Osteoblast (primary cell): ENCODE data around the gene GFRA1. TPM values are rescaled to one million over a fixed set of nuclear protein-coding genes. Genes with fewer than 3 reads are reported as not detected.

ENCODE experiments used
- DNase-seq: peaks from one replicate; pipeline ENCODE4 v3.0.0; 2011; ENCODE audit warnings: low spot score, mixed read lengths; ENCODE audit not compliant: insufficient read length; ENCODE audit errors: missing footprints
- H2AFZ ChIP-seq: 2 replicates; pipeline ENCODE4 v1.6.0; 2011; ENCODE audit warnings: mild to moderate bottlenecking, low read length
- H3K27ac ChIP-seq: 2 replicates; pipeline ENCODE4 v1.5.1; 2011; ENCODE audit warnings: mild to moderate bottlenecking, low read depth, low read length, moderate library complexity
- H3K27me3 ChIP-seq: 2 replicates; pipeline ENCODE4 v1.6.0; 2012; ENCODE audit warnings: mild to moderate bottlenecking, control low read depth, inconsistent platforms, low read length, moderate library complexity; ENCODE audit not compliant: insufficient read depth
- H3K36me3 ChIP-seq: 2 replicates; pipeline ENCODE4 v1.5.1; 2011; ENCODE audit warnings: mild to moderate bottlenecking, low read length, control low read depth, moderate library complexity; ENCODE audit not compliant: insufficient read depth
- H3K4me1 ChIP-seq: 2 replicates; pipeline ENCODE4 v1.5.1; 2011; ENCODE audit warnings: mild to moderate bottlenecking, low read length, control low read depth, moderate library complexity; ENCODE audit not compliant: insufficient read depth
- H3K4me2 ChIP-seq: 2 replicates; pipeline ENCODE4 v1.6.0; 2011; ENCODE audit warnings: mild to moderate bottlenecking, low read length; ENCODE audit not compliant: insufficient read depth
- H3K4me3 ChIP-seq: fragments of 200-600 bp; sonication (generic); 3 replicates; pipeline ENCODE4 v1.5.1; 2012; ENCODE audit warnings: mild to moderate bottlenecking, low read length, inconsistent platforms; ENCODE audit not compliant: insufficient read depth
- H3K79me2 ChIP-seq: 2 replicates; pipeline ENCODE4 v1.6.0; 2012; ENCODE audit warnings: mild to moderate bottlenecking, low read length, control low read depth, inconsistent platforms; ENCODE audit not compliant: insufficient read depth
- H3K9me3 ChIP-seq: 2 replicates; pipeline ENCODE4 v1.5.1; 2011; ENCODE audit warnings: low read depth, low read length, control low read depth
- H4K20me1 ChIP-seq: 2 replicates; pipeline ENCODE4 v1.6.0; 2012; ENCODE audit warnings: mild to moderate bottlenecking, low read length, control low read depth; ENCODE audit not compliant: insufficient read depth
- CTCF ChIP-seq: IDR thresholded peaks from 2 replicates; pipeline ENCODE4 v1.5.1; 2011; ENCODE audit warnings: mild to moderate bottlenecking, low read depth, low read length, moderate library complexity; ENCODE audit errors: extremely low read depth
- total RNA-seq: library from RNA; depleted of rRNA; stranded (reverse); fragments of >200 nt; gene quantifications from 2 replicates; pipeline ENCODE4 v1.2.3, GENCODE V29; 2012

GFRA1 gene
- total RNA-seq, 1 donor = 76.0 TPM

GRCh38 chr10:116043861-116044260, 229.1 kb downstream of the GFRA1 start:
- no peaks in the 10 kb centered on the region for H4K20me1 ChIP-seq
- no peak overlapping the region for H3K4me3 ChIP-seq
- H3K9me3 ChIP-seq = no peaks in the 10 kb centered on the region
- DNase-seq = no peak
- H3K4me2 ChIP-seq = no peak overlapping the region
- no peaks in the 10 kb centered on the region for H3K36me3 ChIP-seq
- no peak for TF ChIP-seq CTCF
- H2AFZ ChIP-seq = no peak overlapping the region
- H3K79me2 ChIP-seq = no peaks in the 10 kb centered on the region
- no peak overlapping the region for H3K27ac ChIP-seq
- H3K27me3 ChIP-seq = peaks cover 8% of the 10 kb centered on the region
- H3K4me1 ChIP-seq = peaks cover 11% of the 10 kb centered on the region

- no peaks in the 10 kb centered on the region for H3K79me2 ChIP-seq
- H2AFZ ChIP-seq = no peak overlapping the region
- peaks cover 11% of the 10 kb centered on the region for H3K4me1 ChIP-seq
- H3K27me3 ChIP-seq = peaks cover 8% of the 10 kb centered on the region
- TF ChIP-seq CTCF = no peak
- no peak overlapping the region for H3K4me3 ChIP-seq
- no peak for DNase-seq
- H3K4me2 ChIP-seq = no peak overlapping the region
- no peaks in the 10 kb centered on the region for H3K9me3 ChIP-seq
- no peak overlapping the region for H3K27ac ChIP-seq
- no peaks in the 10 kb centered on the region for H3K36me3 ChIP-seq
- H4K20me1 ChIP-seq = no peaks in the 10 kb centered on the region
These were observed 229.7 kb downstream of the GFRA1 start for GRCh38 chr10:116043304-116043703.

GRCh38 chr10:116041948-116042347, 231.1 kb downstream of the GFRA1 start:
- H2AFZ ChIP-seq = no peak overlapping the region
- H3K4me3 ChIP-seq = no peak overlapping the region

GRCh38 chr10:116039612-116040011, 233.4 kb downstream of the GFRA1 start:
- H3K79me2 ChIP-seq = no peaks in the 10 kb centered on the region
- H3K9me3 ChIP-seq = no peaks in the 10 kb centered on the region
- no peak overlapping the region for H3K27ac ChIP-seq
- no peak for TF ChIP-seq CTCF
- H3K4me2 ChIP-seq = no peak overlapping the region
- no peak for DNase-seq
- no peak overlapping the region for H2AFZ ChIP-seq
- no peaks in the 10 kb centered on the region for H4K20me1 ChIP-seq
- no peaks in the 10 kb centered on the region for H3K27me3 ChIP-seq
- H3K36me3 ChIP-seq = no peaks in the 10 kb centered on the region
- no peak overlapping the region for H3K4me3 ChIP-seq
- peaks cover 3% of the 10 kb centered on the region for H3K4me1 ChIP-seq

More at GRCh38 chr10:116041948-116042347, 231.1 kb downstream of the GFRA1 start:
- DNase-seq = no peak
- H3K27ac ChIP-seq = no peak overlapping the region
- no peaks in the 10 kb centered on the region for H3K9me3 ChIP-seq
- peaks cover 8% of the 10 kb centered on the region for H3K27me3 ChIP-seq
- no peaks in the 10 kb centered on the region for H3K79me2 ChIP-seq
- TF ChIP-seq CTCF = no peak
- no peaks in the 10 kb centered on the region for H4K20me1 ChIP-seq
- no peaks in the 10 kb centered on the region for H3K36me3 ChIP-seq
- no peak overlapping the region for H3K4me2 ChIP-seq
- H3K4me1 ChIP-seq = peaks cover 11% of the 10 kb centered on the region
